Sigmoid colon (tissue), 4 donors: ENCODE measurements around the gene TBC1D16.

ENCODE experiments used
- EP300 ChIP-seq, 4 donors: sonication (generic); formaldehyde crosslinking; IDR thresholded peaks; one replicate each; pipeline ENCODE4 v1.6.1; 2017; ENCODE audit warnings: antibody characterized with exemption in 4 of 4
- POLR2A ChIP-seq, 2 donors: fragments of 450-650 bp; IDR thresholded peaks; one replicate each; pipeline ENCODE4 v1.6.1; 2016; ENCODE audit warnings: antibody characterized with exemption in 2 of 2, mild to moderate bottlenecking in 2 of 2, moderate library complexity in 2 of 2

DNA sequence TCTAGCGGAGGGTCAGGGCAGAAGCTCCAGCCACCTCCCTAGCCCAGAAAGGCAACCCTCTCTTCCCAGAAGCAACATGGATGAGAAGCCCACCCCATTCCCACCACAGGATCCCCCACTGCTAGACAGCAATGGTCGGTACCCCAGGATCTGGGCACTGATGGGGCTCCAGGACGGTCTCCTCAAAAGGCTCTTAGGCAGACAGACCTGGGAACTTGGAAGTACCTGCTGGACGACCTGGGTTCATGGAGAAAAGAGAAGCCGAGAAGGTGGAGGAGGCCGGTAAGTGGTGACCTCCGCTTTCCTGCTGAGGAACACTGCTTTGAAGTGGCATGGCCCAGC, 96.6 kb downstream of the TBC1D16 start:
- no peak for TF ChIP-seq POLR2A (IDR thresholded peaks at IDR 0.05)
- TF ChIP-seq EP300 (IDR thresholded peaks at IDR 0.05): no peak
